HepG2 (cell line): ENCODE results near the gene C12orf60. TPM values are rescaled to one million over a fixed set of nuclear protein-coding genes. Genes with fewer than 3 reads are reported as not detected.
A peak's percentile ranks its signal among the peaks of the same experiment; 100 is the strongest.

Source experiments
- ADNP ChIP-seq: sonication (generic); formaldehyde crosslinking; IDR thresholded peaks from 2 replicates; pipeline ENCODE4 v1.4.0; 2020; ENCODE audit warnings: missing genetic modification reagents
- CERS6 ChIP-seq: sonication (generic); formaldehyde crosslinking; IDR thresholded peaks from 2 replicates; pipeline ENCODE4 v1.5.0; 2020; ENCODE audit warnings: missing genetic modification reagents
- CSRNP1 ChIP-seq: sonication (generic); formaldehyde crosslinking; IDR thresholded peaks from 2 replicates; pipeline ENCODE4 v1.8.1; 2023; ENCODE audit warnings: mild to moderate bottlenecking, missing genetic modification reagents
- GPBP1L1 ChIP-seq: sonication (generic); formaldehyde crosslinking; IDR thresholded peaks from 2 replicates; pipeline ENCODE4 v1.5.0; 2020; ENCODE audit warnings: mild to moderate bottlenecking, missing genetic modification reagents
- HDAC1 ChIP-seq: sonication (generic); formaldehyde crosslinking; IDR thresholded peaks from 2 replicates; pipeline ENCODE4 v1.5.1; 2020; ENCODE audit warnings: mild to moderate bottlenecking, missing genetic modification reagents
- LBX2 ChIP-seq: sonication (generic); formaldehyde crosslinking; IDR thresholded peaks from 2 replicates; pipeline ENCODE4 v1.5.0; 2020; ENCODE audit warnings: missing genetic modification reagents, mild to moderate bottlenecking, borderline replicate concordance
- MED8 ChIP-seq: sonication (generic); formaldehyde crosslinking; IDR thresholded peaks from 2 replicates; pipeline ENCODE4 v1.8.1; 2023; ENCODE audit warnings: mild to moderate bottlenecking, missing genetic modification reagents; ENCODE audit not compliant: insufficient replicate concordance
- RARG ChIP-seq: sonication (generic); formaldehyde crosslinking; IDR thresholded peaks from 2 replicates; pipeline ENCODE4 v1.4.0; 2020; ENCODE audit warnings: low read depth, mild to moderate bottlenecking, missing genetic modification reagents
- SRSF9 ChIP-seq: fragments of 200-400 bp; formaldehyde crosslinking; IDR thresholded peaks from 2 replicates; pipeline ENCODE4 v1.6.1; 2018; ENCODE audit warnings: borderline replicate concordance, mild to moderate bottlenecking, low read depth, low read length; ENCODE audit not compliant: insufficient read depth, poor library complexity, severe bottlenecking
- TFDP2 ChIP-seq: sonication (generic); formaldehyde crosslinking; IDR thresholded peaks from 2 replicates; pipeline ENCODE4 v1.4.0; 2020; ENCODE audit warnings: missing genetic modification reagents
- ZBTB14 ChIP-seq: sonication (generic); formaldehyde crosslinking; IDR thresholded peaks from 2 replicates; pipeline ENCODE4 v1.4.0; 2020; ENCODE audit warnings: missing genetic modification reagents
- ZC3H13 ChIP-seq: sonication (generic); formaldehyde crosslinking; IDR thresholded peaks from 2 replicates; pipeline ENCODE4 v1.8.1; 2023; ENCODE audit warnings: mild to moderate bottlenecking, missing genetic modification reagents, moderate library complexity
- ZNF549 ChIP-seq: sonication (generic); formaldehyde crosslinking; IDR thresholded peaks from 2 replicates; pipeline ENCODE4 v1.5.0; 2020; ENCODE audit warnings: missing genetic modification reagents
- ZNF629 ChIP-seq: sonication (generic); formaldehyde crosslinking; conservative IDR thresholded peaks from 2 replicates; pipeline ENCODE4 v1.5.0; 2020; ENCODE audit warnings: missing genetic modification reagents
- ZNF644 ChIP-seq: IDR thresholded peaks from 2 replicates; pipeline ENCODE4 v1.6.1; 2016; ENCODE audit warnings: low read depth
- polyA plus RNA-seq, 8 experiments: library from polyadenylated mRNA; depleted of rRNA in 3 of 8; stranded (reverse) in 7 of 8; unstranded in 1 of 8; fragments of >200 nt; fragmentation: Illumina TruSeq in 4 of 8; extraction: Trizol in 4 of 8; gene quantifications; 2 replicates each; pipeline versions ENCODE4 v1.2.1 to v1.2.3, GENCODE V29; 2011 to 2016; ENCODE audit warnings: low read depth in 4 of 8, missing spikeins in 1 of 8, mixed read lengths in 1 of 8; ENCODE audit not compliant: insufficient read depth in 1 of 8
- total RNA-seq, 5 experiments: library from RNA; depleted of rRNA; stranded (reverse); fragments of >200 nt; fragmentation: Illumina TruSeq; extraction: Trizol; gene quantifications; 2 replicates each; pipeline ENCODE4 v1.2.3, GENCODE V29; 2016; ENCODE audit warnings: low read depth in 1 of 5
- TF ChIP-seq, protein P1 (sequence below): sonication (generic); formaldehyde crosslinking; IDR thresholded peaks from 2 replicates; pipeline ENCODE4 v1.8.0; 2022; ENCODE audit warnings: mild to moderate bottlenecking, missing genetic modification reagents; ENCODE audit not compliant: insufficient replicate concordance
- TF ChIP-seq, protein P2 (sequence below): IDR thresholded peaks from 2 replicates; pipeline ENCODE4 v1.6.1; 2016; ENCODE audit warnings: missing compliant biosample characterization, missing genetic modification reagents, borderline replicate concordance

The C12orf60 gene
- total and polyA plus RNA-seq, 2 of the 13 experiments (the other 11 are each of a cell fraction or from before 2014, with no cell fraction given) = 0.55 to 1.4 TPM

DNA sequence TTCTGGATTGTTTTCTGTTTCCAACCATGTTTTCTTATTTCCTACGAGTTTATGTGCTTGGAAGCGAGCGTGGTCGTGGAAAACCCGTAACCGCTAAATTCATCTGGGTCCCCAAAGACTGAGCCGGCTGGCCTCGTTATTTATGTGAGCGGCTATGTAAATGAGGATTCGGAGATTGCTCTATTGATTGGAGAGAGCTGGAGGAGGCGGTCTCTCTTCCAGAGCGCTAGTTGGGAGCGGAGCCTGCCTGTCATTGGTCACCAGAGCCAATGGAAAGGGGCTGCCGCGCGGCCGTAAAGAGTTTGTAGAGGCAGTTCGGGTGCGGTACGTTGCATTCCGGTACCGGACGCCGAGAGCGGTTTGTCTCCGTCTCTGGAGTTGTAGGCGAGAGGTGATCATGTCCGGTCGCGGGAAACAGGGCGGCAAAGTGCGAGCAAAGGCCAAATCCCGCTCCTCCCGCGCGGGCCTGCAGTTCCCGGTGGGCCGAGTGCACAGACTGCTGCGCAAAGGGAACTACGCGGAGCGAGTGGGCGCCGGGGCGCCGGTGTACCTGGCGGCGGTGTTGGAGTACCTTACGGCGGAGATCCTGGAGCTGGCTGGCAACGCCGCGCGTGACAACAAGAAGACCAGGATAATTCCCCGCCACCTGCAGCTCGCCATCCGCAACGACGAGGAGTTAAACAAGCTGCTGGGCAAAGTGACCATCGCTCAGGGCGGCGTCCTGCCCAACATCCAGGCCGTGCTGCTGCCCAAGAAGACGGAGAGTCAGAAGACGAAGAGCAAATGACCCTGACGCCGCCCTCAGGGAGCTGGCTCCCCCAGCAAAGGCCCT lies 29.2 kb upstream of the C12orf60 start (continued):
- TF ChIP-seq ZNF629 (CRISPR knock-in tag) (no peak), CERS6 (CRISPR knock-in tag) (no peak), SRSF9 (no peak), HDAC1 (CRISPR knock-in tag) (peak; percentile 60), ZC3H13 (no peak), LBX2 (CRISPR knock-in tag) (no peak), ZNF549 (CRISPR knock-in tag) (no peak), MED8 (no peak), ADNP (no peak), TFDP2 (CRISPR knock-in tag) (no peak), ZNF644 (no peak), RARG (no peak), CSRNP1 (CRISPR knock-in tag) (no peak), ZBTB14 (CRISPR knock-in tag) (no peak), GPBP1L1 (CRISPR knock-in tag) (no peak)
- TF ChIP-seq, protein P1, sequence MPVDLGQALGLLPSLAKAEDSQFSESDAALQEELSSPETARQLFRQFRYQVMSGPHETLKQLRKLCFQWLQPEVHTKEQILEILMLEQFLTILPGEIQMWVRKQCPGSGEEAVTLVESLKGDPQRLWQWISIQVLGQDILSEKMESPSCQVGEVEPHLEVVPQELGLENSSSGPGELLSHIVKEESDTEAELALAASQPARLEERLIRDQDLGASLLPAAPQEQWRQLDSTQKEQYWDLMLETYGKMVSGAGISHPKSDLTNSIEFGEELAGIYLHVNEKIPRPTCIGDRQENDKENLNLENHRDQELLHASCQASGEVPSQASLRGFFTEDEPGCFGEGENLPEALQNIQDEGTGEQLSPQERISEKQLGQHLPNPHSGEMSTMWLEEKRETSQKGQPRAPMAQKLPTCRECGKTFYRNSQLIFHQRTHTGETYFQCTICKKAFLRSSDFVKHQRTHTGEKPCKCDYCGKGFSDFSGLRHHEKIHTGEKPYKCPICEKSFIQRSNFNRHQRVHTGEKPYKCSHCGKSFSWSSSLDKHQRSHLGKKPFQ (CRISPR knock-in tag) = no peak
- TF ChIP-seq, protein P2, sequence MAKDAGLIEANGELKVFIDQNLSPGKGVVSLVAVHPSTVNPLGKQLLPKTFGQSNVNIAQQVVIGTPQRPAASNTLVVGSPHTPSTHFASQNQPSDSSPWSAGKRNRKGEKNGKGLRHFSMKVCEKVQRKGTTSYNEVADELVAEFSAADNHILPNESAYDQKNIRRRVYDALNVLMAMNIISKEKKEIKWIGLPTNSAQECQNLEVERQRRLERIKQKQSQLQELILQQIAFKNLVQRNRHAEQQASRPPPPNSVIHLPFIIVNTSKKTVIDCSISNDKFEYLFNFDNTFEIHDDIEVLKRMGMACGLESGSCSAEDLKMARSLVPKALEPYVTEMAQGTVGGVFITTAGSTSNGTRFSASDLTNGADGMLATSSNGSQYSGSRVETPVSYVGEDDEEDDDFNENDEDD = 0 out of 2 replicates have a peak, but pooled peaks have one; percentile 29
